Kidney epithelial cell (primary cell): ENCODE results near the gene MORF4L1. TPM values are rescaled to one million over a fixed set of nuclear protein-coding genes. Genes with fewer than 3 reads are reported as not detected.

Source experiments
- DNase-seq: peaks from one replicate; pipeline ENCODE4 v3.0.0-alpha.2; 2010; ENCODE audit warnings: low read depth
- H3K27me3 ChIP-seq: 2 replicates; pipeline ENCODE4 v1.6.0; 2011; ENCODE audit warnings: low read length; ENCODE audit not compliant: control insufficient read depth, insufficient read depth
- H3K36me3 ChIP-seq: 2 replicates; pipeline ENCODE4 v1.5.1; 2011; ENCODE audit warnings: low read length; ENCODE audit not compliant: control insufficient read depth, insufficient read depth
- H3K4me3 ChIP-seq: 2 replicates; pipeline ENCODE4 v1.5.1; 2011; ENCODE audit warnings: low read depth, mild to moderate bottlenecking, control low read depth, low read length
- total RNA-seq: library from RNA; depleted of rRNA; stranded (reverse); fragments of >200 nt; gene quantifications from 2 replicates; pipeline ENCODE4 v1.2.3, GENCODE V29; 2015
- TF ChIP-seq, protein P1 (sequence below): IDR thresholded peaks from 2 replicates; pipeline ENCODE4 v1.5.1; 2011; ENCODE audit warnings: mild to moderate bottlenecking, moderate library complexity, low read length, control low read depth, inconsistent platforms; ENCODE audit not compliant: insufficient read depth, poor library complexity, severe bottlenecking

The MORF4L1 gene
- total RNA-seq, 1 donor from 2014 or later, result 366 TPM

DNA sequence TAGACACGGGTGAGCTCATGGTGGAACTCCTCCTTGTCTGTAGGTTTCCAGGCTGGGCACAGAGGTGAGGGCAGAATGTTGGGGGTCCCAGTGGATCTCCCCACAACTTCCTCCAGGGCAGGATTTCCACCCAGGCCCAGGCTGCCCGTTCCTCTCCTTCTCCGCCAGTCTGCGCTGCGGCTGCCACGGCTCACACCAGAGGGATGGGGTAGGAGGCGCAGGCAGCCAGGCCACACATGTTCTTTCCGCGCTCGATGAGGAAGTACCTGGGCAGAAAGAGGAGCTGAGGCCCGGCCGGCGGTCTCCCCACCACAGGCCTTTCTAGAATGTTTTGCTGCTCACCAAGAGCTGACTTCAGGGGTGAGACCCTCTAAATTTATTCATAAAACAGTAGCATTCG is 49.2 kb downstream of the MORF4L1 start:
- DNase-seq, result no peak
- TF ChIP-seq, protein P1, sequence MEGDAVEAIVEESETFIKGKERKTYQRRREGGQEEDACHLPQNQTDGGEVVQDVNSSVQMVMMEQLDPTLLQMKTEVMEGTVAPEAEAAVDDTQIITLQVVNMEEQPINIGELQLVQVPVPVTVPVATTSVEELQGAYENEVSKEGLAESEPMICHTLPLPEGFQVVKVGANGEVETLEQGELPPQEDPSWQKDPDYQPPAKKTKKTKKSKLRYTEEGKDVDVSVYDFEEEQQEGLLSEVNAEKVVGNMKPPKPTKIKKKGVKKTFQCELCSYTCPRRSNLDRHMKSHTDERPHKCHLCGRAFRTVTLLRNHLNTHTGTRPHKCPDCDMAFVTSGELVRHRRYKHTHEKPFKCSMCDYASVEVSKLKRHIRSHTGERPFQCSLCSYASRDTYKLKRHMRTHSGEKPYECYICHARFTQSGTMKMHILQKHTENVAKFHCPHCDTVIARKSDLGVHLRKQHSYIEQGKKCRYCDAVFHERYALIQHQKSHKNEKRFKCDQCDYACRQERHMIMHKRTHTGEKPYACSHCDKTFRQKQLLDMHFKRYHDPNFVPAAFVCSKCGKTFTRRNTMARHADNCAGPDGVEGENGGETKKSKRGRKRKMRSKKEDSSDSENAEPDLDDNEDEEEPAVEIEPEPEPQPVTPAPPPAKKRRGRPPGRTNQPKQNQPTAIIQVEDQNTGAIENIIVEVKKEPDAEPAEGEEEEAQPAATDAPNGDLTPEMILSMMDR, result no peak
- H3K4me3 ChIP-seq, result no peak overlapping the region
- no peaks in the 10 kb centered on the region for H3K27me3 ChIP-seq
- no peaks in the 10 kb centered on the region for H3K36me3 ChIP-seq

DNA sequence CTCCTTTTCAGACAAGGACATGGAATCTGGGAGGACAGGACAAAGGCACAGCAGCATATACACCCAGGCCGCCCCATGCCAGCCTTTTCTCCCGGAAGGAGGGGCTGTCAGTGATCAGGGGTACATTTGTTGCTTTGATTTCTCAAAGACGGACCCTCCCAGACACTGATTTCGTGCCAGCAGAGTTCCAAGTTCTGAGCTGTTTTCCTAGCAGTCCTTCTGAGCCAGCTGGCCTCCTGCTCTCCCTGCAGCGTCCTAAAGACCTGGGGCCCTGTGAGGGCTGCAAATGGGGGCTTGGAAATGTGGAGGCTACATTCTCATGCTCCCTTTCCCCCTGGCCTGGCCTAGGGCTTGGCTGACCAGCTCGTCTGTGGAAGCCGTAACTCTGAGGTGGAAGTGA is 49.8 kb downstream of the MORF4L1 start:
- Histone ChIP-seq H3K36me3 (no peaks in the 10 kb centered on the region), H3K4me3 (no peak overlapping the region), H3K27me3 (no peaks in the 10 kb centered on the region)
- TF ChIP-seq, protein P1, result no peak
- no peak for DNase-seq

DNA sequence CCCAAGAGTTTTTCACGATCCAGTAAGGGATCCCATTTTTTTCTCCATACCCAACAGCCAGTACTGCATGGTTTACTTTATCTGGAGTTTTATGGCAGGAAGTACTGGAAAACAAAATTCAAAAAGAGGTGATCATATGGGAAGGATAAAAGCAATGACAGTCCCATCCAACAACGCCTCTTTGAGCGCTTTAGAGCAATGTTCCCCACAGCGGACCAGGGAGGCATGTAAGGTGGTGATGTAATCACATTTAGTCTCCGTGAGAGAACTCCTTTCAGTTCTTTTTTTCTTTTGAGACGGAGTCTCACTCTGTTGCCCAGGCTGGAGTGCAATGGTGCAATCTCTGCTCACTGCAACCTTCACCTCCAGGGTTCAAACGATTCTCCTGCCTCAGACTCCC is 50.3 kb downstream of the MORF4L1 start:
- TF ChIP-seq, protein P1, result no peak

DNA sequence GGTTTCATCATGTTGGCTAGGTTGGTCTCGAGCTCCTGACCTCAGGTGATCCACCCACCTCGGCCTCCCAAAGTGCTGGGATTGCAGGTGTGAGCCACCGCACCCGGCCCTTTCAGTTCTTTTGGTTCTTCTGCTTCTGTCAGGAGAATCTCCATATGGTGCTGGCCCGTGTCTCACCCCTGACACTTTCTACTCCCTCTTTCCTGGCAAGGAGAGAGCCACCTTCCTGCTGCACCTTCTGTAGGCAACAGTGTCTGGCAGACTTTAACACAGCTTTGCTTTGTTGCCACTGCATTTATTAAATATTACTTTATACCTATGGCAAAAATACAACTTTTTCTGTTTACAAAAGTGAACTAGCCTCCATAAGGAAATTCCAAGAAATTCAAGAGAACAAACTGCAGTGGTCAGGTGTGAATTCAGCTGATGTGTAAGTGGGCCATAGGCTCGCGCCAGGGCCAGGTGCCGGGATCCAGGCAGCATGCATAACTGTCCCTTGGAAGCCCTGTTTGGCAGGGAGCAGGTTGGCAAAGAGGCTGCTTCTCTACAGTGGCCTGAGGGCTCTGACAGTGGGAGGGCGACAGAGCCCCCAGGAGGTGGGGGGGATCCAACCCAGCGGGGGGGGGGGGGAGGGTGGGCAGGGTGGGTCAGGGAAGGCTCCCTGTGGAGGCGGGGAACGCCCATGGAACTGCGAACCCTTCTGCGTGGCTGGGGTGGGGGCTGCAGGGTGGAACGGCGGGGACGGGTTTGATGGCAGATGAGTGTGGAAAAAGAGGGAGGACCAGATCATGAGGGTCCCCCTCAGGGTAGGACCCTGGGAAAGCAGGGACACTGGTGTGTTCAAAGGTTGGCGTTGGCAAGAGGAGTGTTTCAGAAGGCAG is 51.0 kb downstream of the MORF4L1 start:
- H3K27me3 ChIP-seq, result no peaks in the 10 kb centered on the region
- TF ChIP-seq, protein P1, result no peak
- no peak for DNase-seq
- no peaks in the 10 kb centered on the region for H3K36me3 ChIP-seq
- no peak overlapping the region for H3K4me3 ChIP-seq

More for the DNA sequence above, 50.3 kb downstream of the MORF4L1 start:
- H3K4me3 ChIP-seq, result no peak overlapping the region
- no peaks in the 10 kb centered on the region for H3K27me3 ChIP-seq
- DNase-seq, result no peak
- no peaks in the 10 kb centered on the region for H3K36me3 ChIP-seq

DNA sequence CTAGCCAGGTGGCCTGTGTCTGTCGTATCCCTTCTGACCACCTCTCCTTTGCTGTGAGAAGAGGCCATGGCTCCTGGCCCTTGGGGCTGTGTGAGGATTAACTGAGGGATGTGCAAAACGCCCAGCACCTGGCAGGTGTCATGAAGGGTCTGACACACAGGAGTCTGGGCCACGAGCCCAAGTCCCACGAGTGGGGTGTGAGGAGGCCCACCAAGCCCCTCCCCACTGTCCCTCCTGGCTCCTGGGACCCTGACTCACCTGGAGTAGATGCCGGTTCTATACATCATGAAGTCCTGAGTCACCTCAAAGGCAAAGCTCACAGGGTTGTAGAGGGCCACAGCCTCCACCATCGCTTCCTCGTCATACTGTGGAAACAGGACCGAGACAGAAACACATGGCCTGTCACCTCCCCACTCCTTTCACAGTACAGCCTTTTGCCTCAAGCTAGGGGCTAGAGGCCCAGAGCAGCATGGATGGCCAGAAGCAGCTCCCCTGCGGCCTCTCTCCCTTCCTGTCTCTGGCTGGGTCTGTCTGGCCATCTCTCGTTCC is 52.5 kb downstream of the MORF4L1 start:
- Histone ChIP-seq H3K27me3 (no peaks in the 10 kb centered on the region), H3K36me3 (no peaks in the 10 kb centered on the region), H3K4me3 (no peak overlapping the region)
- no peak for DNase-seq
- TF ChIP-seq, protein P1, result no peak
